ENCODE data around the gene MAB21L4. TPM values are rescaled to one million over a fixed set of nuclear protein-coding genes. Genes with fewer than 3 reads are reported as not detected.

Gene MAB21L4
- total and polyA plus RNA-seq, 2 donors (not counting 3 experiments of a cell fraction or from before 2014, with no cell fraction given) = not detected

DNA sequence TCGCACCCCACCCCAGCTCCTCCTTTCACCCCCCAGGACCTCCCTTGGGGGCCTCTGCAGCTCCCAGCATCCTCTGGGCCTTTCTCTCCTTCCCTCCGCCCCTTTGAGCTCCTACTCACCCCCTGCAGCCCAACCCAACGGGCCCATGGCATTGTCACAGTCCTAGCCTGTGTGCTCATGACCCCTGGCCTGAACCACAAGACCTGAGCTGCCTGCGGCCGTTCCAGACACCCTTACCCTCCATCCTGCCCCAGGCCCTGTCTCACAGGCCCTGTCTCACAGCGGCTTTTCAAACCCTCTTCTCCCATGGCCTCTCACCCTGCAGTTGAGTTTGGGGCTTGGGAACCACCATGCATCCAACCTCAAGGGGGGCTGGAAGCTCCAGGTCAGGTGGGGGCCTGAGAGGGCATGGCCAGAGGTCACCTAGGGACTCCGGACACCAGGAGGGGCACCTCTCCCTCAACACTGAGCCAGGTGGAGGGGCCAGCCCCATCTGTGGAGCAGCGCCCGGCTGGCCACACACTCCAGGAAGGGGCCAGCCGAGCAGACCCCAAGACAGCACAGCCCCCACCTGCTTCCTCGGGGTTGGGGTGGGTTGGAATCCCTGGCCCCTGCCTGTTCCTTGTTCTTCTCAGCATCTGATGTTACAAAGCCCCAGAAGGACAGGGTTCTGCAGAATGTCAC lies 6.9 kb downstream of the MAB21L4 start:
- DNase-seq (ENCODE audit: low read depth, low spot score) (no peak), FAIRE-seq (no peak)
- H3K27ac ChIP-seq (ENCODE audit: insufficient read depth, low read depth, low read length) = no peak overlapping the region
- H4K20me1 ChIP-seq (replicated peaks; ENCODE audit: control insufficient read depth, extremely low read depth, insufficient read depth, low read length) = no peaks in the 10 kb centered on the region
- intact Hi-C loops (cut with micrococcal nuclease) = no loop called here
- H3K9me1 ChIP-seq (replicated peaks; ENCODE audit: control insufficient read depth, extremely low read depth, insufficient read depth, low read length) = no peaks in the 10 kb centered on the region
- H3K4me1 ChIP-seq (ENCODE audit: control insufficient read depth, extremely low read depth, insufficient read depth, low read length) = no peaks in the 10 kb centered on the region
- H3K79me2 ChIP-seq (ENCODE audit: control insufficient read depth, insufficient read depth, low read length) = no peaks in the 10 kb centered on the region
- H2AFZ ChIP-seq (ENCODE audit: low read depth, low read length) = no peak overlapping the region
- H3K4me3 ChIP-seq (replicated peaks in 1 of 3; ENCODE audit: insufficient read depth in 1 of 3, low read depth in 1 of 3, low read length in 3 of 3) = no peak overlapping the region
- H3K4me2 ChIP-seq (ENCODE audit: insufficient read depth, low read length) = no peak overlapping the region
- BruUV-seq (replicated peaks) = no TSS peak
- no peaks in the 10 kb centered on the region for H3K9me3 ChIP-seq (replicated peaks; ENCODE audit: control insufficient read depth, insufficient read depth, low read length)
- ChIA-PET POLR2A (no interaction called here), CTCF (no interaction called here)
- H3K27me3 ChIP-seq (ENCODE audit: control insufficient read depth in 2 of 2, insufficient read depth in 2 of 2, low read length in 2 of 2) = no peaks in the 10 kb centered on the region
- TF ChIP-seq EZH2 (IDR thresholded peaks at IDR 0.05; ENCODE audit: borderline replicate concordance, low read depth, low read length, severe bottlenecking) (no peak), MYC (IDR thresholded peaks at IDR 0.05; ENCODE audit: low read depth, low read length) (no peak), JUN (IDR thresholded peaks at IDR 0.05; ENCODE audit: borderline replicate concordance, insufficient read depth, insufficient read length, low read depth) (no peak), POLR2AphosphoS5 (IDR thresholded peaks at IDR 0.05; ENCODE audit: insufficient read depth, low read depth, low read length) (no peak), POLR2A (IDR thresholded peaks at IDR 0.05; ENCODE audit: low read depth, low read length) (no peak), GATA2 (IDR thresholded peaks at IDR 0.05; ENCODE audit: insufficient read depth, insufficient read length, low read depth, low read length) (no peak), FOS (IDR thresholded peaks at IDR 0.05; ENCODE audit: borderline replicate concordance, insufficient read depth, low read length) (no peak)
- TF ChIP-seq, protein P1, sequence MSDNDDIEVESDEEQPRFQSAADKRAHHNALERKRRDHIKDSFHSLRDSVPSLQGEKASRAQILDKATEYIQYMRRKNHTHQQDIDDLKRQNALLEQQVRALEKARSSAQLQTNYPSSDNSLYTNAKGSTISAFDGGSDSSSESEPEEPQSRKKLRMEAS (IDR thresholded peaks at IDR 0.05; ENCODE audit: insufficient read depth, insufficient read length) = no peak
- TF ChIP-seq, protein P2, sequence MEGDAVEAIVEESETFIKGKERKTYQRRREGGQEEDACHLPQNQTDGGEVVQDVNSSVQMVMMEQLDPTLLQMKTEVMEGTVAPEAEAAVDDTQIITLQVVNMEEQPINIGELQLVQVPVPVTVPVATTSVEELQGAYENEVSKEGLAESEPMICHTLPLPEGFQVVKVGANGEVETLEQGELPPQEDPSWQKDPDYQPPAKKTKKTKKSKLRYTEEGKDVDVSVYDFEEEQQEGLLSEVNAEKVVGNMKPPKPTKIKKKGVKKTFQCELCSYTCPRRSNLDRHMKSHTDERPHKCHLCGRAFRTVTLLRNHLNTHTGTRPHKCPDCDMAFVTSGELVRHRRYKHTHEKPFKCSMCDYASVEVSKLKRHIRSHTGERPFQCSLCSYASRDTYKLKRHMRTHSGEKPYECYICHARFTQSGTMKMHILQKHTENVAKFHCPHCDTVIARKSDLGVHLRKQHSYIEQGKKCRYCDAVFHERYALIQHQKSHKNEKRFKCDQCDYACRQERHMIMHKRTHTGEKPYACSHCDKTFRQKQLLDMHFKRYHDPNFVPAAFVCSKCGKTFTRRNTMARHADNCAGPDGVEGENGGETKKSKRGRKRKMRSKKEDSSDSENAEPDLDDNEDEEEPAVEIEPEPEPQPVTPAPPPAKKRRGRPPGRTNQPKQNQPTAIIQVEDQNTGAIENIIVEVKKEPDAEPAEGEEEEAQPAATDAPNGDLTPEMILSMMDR (IDR thresholded peaks at IDR 0.05; ENCODE audit: extremely low read depth in 1 of 2, insufficient read depth in 1 of 2, low read depth in 1 of 2, low read length in 2 of 2) = no peak
- dilution Hi-C loops (cut with MboI; ENCODE audit: extremely low pct_ligation_motif_present, low sequenced_read_pairs) = no loop called here
- no peak overlapping the region for H3K9ac ChIP-seq (replicated peaks; ENCODE audit: extremely low read depth, insufficient read depth, low read length)
- no peaks in the 10 kb centered on the region for H3K36me3 ChIP-seq (ENCODE audit: control insufficient read depth in 2 of 2, extremely low read depth in 1 of 2, insufficient read depth in 2 of 2, low read length in 2 of 2)

All from endothelial cell of umbilical vein (primary cell).